Non-pigmented ciliary epithelial cell (primary cell): ENCODE measurements around the gene LIFR.
"Not testable (repeated sequence)": the region's sequence is repeated elsewhere in the genome, so short reads cannot be mapped to it uniquely, and the experiment has no call there.

ENCODE experiments used
- DNase-seq: peaks from one replicate; pipeline ENCODE4 v3.0.0-alpha.2; 2010; ENCODE audit warnings: low read depth

Gene LIFR

GRCh38 chr5:38516649-38517048 lies 39.8 kb downstream of the LIFR start:
- not testable (repeated sequence) for DNase-seq

GRCh38 chr5:38515646-38516045 lies 40.8 kb downstream of the LIFR start:
- DNase-seq, result no peak

- no peak for DNase-seq
These were observed 41.4 kb downstream of the LIFR start for GRCh38 chr5:38515092-38515491.

- peak; percentile 70 for DNase-seq
These were observed 47.3 kb downstream of the LIFR start for GRCh38 chr5:38509185-38509584.

GRCh38 chr5:38506302-38506701 lies 50.1 kb downstream of the LIFR start:
- no peak for DNase-seq

GRCh38 chr5:38500573-38501260 lies 55.7 kb downstream of the LIFR start:
- peak; percentile 35 for DNase-seq

GRCh38 chr5:38497946-38498345 lies 58.5 kb downstream of the LIFR start:
- no peak for DNase-seq

- DNase-seq, result no peak
These were observed 61.7 kb downstream of the LIFR start for GRCh38 chr5:38494763-38495162.

- DNase-seq, result no peak
These were observed 62.3 kb downstream of the LIFR start for GRCh38 chr5:38494175-38494574.

- DNase-seq, result no peak
These were observed 72.5 kb downstream of the LIFR start for GRCh38 chr5:38483805-38484398.

GRCh38 chr5:38479315-38479904 lies 77.0 kb downstream of the LIFR start:
- no peak for DNase-seq

GRCh38 chr5:38478878-38479277 lies 77.6 kb downstream of the LIFR start:
- DNase-seq, result no peak

GRCh38 chr5:38478166-38478565 lies 78.3 kb downstream of the LIFR start:
- no peak for DNase-seq

GRCh38 chr5:38473008-38473407 lies 83.4 kb downstream of the LIFR start:
- DNase-seq, result no peak

GRCh38 chr5:38472541-38472940 lies 83.9 kb downstream of the LIFR start:
- no peak for DNase-seq

GRCh38 chr5:38471709-38472108 lies 84.7 kb downstream of the LIFR start:
- DNase-seq, result no peak

- DNase-seq, result no peak
These were observed 86.7 kb downstream of the LIFR start for GRCh38 chr5:38469707-38470267.

- no peak for DNase-seq
These were observed 87.3 kb downstream of the LIFR start for GRCh38 chr5:38468978-38469706.

- peak; percentile 93 for DNase-seq
These were observed 88.2 kb downstream of the LIFR start for GRCh38 chr5:38468202-38468673.

GRCh38 chr5:38467353-38468040 lies 88.9 kb downstream of the LIFR start:
- no peak for DNase-seq

- DNase-seq, result no peak
These were observed 89.8 kb downstream of the LIFR start for GRCh38 chr5:38466424-38467189.
